Fibroblast of upper back skin (primary cell): ENCODE results near the gene FHOD3.

Experiments
- DNase-seq: peaks from one replicate; pipeline ENCODE4 v3.0.0-alpha.2; 2013

Gene FHOD3

DNA sequence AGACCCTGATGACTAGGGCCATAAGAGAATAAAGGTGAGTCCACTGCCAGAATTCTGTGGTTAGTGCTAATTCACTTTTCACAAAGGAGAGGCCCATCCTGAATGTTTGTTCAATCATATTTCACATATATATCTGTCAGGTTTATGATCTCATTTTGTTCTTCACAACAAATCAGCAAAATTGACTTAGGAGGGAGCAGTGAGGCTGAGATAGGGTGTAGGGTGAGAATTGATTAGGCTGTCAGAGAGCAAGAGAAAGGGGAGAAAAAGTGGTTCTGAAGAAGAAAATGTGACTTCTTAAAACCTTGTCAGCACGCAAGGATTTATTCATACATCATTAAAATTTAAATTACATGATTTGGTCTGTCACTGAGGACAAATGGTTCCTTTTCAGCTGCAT, 117.7 kb downstream of the FHOD3 start:
- DNase-seq: no peak

DNA sequence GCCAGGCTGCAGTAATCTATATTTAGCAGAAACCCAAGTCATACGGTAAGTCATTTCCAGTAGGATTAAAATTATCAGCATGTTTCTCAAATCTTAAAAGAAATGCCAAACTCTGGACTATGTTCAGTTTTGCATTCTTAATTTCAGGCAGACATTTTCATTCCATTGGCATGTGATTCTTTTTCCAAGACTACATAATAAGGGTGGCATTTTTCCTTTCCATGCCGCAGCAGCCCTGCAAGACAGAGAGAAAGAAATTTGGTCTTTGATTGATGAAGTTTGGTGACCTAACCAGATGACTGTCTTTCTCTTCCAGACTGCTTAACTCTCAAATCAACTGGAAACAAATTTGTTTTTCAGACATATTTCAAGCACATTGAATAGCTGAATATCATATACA, 118.1 kb downstream of the FHOD3 start:
- peak; percentile 38 for DNase-seq

DNA sequence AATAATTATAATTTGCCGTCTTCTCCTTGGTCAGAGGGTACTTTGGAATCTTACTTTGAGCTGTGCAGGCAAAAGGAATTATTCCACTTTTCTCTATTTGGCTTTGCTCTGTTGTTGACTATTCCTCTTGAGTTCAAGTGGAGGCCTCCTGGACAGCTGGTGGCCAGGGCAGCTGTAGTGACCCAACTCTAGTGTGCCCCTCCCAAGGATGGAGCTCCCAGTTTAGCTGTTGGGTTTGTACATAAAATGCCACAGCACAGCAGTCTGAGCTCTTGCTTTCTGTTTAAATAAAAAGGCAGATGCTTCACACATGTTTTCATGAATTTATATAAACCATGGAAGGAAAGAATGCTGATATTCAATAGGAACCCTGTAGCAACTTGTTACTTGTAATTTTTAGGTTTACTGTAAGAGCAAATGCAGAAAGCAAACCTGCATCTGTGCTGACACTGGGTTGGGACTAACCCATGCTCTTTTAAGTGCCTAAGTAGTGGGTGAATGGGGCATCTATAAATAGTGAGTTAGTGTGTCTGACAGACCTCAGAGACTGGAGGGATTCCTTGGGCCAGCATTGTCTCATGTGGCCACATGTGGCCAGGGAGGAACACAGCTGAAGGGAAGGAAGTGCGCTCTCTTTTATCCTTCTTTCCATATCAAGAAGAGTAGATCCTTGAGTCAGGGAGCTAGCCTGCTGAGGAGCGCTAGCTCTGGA, 121.8 kb downstream of the FHOD3 start:
- no peak for DNase-seq

DNA sequence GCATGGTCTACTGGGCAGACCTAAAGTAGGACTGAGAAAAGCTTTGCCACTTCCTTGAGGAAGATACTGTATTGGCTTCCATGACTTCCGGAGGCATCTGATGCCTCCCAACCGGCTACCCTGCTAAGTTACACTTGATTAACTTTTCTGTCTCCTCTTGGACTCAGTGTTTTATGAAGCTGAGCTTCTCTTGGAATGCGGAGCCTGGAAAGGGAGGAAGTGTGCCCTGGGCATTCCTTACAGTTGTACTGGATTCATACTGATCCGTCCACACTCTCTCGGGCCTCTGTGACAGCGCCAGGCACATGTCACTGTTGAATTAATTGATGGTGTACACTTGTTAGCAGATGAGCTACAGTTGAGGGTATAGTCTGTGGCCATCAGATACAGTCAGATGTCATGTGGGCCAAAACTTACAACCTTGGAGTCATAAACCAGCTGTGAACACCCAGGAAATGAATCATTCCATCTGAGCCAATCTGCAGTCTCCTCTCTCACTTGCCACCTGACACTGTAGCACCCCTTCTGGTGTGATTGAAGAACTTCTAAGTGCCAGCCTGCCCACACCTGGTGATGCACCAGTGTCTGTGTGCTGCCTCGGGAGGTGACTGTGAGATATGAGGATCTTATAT, 122.5 kb downstream of the FHOD3 start:
- peak; percentile 18 for DNase-seq

DNA sequence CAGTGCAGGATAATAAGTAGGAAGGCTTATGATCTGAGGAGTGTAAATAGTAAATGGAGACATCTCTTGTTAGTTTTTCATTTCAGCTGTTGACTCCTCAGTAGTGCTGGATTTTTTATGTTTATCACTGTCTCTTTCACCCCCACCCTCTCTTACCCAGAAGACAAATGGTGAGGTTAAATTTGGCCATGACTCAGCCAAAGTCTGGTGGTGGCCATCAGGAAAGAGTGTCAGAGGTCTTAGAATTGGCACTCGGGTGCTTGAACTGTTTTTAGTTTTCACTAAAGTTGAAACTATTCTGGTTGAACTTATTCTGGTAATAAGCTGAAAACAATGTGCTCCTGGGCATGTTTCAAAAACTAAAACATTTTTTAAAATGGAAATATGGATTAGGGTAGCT, 123.3 kb downstream of the FHOD3 start:
- peak; percentile 26 for DNase-seq

DNA sequence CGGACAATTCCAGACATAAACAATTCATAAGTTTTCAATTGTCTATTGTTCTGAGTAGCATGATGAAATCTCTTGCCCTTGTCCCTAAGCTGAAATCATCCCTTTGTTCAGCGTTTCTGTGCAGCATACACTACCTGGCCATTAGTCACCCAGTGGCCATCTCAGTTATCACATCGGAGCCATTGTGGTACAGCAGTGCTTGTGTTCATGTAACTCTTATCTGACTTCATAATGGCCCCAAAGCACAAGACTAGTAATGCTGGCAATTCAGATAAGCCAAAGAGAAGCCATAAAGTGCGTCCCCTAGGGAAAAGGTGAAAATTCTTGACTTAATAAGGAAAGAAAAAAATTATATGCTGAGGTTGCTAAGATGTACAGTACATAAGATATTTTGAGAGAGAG, 127.2 kb downstream of the FHOD3 start:
- DNase-seq: no peak

DNA sequence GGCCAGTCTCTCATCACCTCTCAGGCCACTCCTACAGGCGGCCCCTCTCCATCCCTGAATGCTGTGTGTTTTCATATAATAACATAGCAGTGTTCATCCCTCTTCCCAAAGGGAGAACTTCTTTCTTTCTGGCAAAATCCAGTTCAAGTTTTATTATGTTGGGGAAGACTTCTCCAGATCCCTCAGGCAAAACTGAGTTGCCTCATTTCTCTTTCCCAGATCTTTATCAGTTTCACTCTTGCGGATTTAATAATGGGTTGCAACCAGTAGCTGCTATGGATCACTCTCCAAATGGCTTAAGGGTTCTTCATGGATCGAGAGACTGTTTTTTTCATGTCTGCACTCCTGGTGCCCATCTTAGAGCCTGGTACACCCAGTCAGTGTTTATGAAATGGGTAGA, 129.9 kb downstream of the FHOD3 start:
- no peak for DNase-seq

DNA sequence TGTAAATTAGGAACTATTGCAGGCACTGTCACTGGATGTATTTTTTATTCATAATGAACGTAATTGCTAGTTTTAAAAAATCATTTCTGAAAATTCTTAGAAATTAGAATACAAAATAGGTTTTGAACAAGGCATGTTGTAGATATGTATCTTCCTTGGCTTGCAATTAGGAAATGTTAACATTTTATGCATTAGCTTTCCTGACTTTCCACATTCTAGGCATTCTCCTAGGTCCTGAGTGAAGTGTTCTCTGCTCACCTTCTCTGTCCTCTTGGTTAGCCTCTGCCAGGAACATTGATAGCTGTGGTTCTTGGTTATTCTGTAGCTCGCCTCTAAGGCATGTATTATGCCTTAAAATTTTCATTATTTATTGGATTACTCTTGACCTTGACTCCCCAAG, 130.3 kb downstream of the FHOD3 start:
- no peak for DNase-seq

DNA sequence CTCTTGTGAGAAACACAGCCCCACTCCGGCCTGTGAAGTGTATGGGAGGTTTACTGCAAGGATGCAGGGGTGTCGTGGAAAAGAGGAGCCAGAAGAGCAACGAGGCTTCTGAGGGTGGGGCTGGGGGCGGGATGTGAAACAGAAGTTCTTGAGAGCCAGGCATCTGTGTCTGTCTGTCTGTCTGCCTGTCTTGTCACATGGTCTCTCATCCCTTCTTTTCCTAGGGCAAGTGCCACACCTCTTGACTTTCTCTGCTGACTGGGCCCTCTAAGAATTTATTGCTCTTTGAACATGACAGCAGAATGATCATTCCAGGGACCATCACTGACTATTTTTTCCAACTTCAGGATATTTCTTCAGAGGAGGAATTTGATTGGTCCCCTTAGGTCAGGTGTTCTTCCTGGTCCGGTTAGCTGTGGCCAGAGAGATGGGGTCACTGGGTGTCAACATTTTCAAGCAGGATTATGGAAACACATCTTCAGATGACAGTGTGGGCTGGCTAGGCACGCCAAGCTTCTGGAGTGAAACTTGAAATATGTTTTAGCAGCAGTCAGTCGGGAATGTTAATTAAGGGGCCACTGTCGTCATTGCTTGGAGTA, 131.0 kb downstream of the FHOD3 start:
- no peak for DNase-seq

DNA sequence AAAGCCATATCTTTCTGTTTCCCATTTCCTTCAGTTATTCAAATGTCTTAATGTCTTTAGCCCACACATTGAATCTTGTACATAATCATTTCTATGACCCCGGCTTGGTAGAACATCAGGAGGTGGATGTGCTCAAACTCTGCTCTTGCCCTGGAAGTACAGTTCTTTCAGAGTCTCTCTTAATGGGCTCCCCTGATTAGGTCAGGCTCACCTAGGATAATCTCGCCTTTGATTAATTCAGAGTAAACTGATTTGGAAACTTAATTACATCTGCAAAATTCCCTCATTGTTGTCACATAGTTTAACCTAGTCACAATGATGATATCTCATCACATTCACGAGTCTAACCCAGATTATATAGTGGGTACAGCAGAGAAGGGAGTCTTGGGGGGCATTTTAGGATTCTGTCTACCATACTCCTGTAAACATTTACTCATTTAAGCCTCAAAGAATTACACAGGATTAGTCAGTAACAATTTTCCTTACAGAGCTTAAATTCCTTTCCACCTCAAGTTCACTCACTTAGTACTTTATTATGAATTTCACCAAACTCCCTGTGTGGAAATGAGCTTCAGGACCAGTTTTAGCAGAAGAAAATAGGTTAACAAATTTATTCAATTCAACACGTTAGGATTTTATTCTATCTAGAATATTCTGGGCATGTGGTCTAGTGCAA, 135.5 kb downstream of the FHOD3 start:
- no peak for DNase-seq

DNA sequence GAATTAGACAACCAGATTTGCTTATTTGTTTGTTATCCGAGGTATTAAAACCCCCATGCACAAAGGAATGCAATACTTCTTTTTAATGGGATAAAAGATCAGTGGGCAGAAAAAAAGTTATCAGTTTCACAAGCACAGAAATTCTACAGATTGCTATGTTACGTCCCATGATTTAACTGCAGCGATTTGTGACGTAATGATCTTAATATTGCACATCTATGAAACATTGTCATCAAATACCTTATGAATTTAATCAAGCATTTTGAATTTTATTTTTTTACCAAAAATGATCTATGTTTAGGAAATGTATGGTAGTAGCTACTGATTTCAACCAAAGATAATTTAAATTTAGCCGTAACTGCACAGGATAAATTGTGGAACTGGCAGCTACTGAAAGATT, 138.9 kb downstream of the FHOD3 start:
- DNase-seq: no peak

DNA sequence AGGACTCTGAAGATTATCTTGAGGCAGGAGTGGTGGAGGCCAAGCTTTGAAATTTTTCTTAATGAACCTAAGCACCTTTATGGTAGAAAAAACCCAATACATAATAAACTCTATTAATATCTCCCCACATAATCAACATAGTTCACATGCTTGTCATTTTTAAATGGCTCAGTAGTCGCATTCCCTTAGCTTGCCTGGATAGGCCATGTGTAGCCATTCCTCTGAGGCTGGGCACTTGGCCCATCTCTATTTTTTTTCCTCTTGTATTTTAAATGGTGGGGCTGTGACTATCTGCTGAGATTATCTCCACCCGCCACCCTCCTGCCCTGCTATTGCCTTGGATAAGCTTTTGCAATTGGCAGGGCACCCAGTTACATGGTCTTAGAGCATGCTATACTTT, 143.1 kb downstream of the FHOD3 start:
- DNase-seq: peak; percentile 87

DNA sequence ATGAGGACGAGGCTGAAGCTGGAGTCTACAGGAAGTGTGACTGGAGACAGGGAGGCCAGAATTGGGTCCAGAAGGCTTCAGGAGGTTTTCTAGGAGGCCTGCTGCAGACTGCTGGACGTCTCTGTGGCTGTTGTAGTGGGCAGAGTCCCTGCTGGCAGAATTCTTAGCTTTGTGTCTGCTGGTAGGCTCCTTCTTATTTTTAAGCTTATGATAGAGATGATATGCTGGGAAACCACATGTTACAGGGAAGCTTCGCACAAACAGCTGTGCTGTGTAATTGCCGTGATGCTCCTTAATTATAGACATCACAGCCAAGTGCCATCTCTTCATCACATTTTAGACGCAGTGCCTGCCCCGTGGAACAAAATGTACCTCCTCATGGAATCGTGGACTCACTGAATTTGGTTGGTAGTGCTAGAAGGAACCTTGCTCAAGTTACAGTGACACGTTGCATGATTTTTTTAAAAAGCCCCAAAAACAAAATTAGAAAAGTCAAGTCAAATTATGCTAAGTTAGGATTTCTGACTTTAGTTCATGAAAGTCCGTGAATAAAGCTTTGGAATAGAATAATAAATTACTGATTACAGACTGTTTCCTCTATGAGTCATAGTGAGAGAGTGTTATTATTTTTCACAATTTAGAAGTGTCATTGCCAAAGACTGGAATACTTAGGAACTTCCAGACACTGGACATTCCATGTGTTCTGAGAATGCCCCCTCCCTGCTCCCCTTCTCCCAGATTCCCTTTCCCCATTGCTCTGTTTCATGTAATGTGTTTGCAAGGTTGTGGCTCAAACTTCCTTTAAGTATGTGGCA, 144.1 kb downstream of the FHOD3 start:
- peak; percentile 93 for DNase-seq

DNA sequence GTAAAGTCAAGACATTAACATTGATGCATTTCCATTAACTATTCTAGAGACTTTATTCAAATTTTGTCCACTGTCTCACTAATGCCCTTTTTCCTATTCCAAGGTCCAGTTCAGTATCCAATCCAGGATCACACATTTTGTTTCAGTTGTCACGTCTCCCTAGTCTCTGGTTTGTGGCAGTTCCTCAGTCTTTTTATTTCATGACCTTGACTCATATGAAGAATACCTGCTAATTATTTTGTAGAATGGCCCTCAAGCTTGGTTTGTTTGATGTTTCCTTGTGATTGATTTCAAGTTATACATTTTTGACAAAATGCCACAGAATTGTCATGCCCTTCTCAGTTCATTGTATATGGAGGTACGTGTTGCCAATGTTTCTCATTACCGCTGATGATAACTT, 145.2 kb downstream of the FHOD3 start:
- no peak for DNase-seq

DNA sequence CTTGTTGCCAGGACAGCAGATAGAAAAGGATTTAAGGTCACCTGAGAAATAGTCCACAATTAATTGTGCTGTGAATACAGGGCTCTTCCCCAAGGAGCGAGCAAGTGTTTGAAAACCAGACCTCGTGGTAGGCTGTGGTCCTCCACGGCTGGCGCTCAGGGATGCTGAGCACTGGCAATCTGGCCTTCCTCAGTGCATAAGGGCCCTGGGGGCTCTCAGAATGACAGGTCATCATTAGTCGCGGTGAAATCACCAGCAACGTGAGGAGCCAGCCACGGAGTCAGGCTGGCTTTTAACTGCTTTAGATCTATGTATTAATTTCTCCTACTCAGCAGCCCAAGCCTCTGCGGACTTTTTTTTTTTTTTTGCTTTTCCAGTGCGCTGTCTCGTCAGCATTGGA, 148.5 kb downstream of the FHOD3 start:
- peak; percentile 31 for DNase-seq

DNA sequence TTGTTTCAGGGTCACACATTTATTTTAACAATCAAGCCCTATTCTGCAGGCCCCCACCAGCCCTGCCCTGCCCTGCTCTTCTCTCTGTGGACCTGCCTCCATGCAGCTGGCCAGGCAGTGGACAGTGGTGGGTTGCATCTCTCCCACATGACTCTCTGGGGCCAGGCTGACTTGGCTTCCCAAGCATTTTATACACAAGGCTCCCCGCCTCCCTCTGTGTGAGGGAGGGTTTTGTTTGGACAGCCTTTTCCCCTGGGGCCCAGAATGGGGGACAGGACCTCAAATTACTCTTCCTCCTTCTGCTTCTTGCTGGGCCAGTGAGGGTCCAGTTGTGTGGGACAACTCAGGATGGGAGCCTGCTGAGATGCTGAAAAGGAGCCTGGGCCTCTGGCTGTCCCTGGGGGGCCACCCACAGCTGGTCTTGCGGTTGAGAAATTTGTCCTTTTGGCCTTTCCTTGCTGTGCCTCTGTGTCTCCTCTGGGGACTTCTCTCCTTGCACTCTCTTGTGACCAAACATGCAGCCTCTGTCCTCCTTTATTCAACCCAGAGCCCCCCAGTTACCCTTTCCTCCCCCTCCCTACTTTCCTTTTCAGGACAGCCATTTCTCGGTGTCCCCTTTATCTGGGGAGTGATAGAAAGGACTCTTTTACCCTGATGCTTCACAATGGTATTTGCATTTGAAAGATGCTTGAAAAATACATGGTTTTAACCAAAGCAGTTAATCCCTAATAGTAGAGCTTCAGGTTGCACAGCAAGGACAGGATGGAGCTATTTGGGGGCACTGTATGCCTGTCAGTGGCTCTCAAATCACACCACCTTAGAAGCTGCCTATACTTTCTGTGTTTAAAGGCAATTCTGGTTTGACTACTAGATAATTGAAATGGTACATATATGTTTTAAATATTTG, 151.1 kb downstream of the FHOD3 start:
- no peak for DNase-seq

DNA sequence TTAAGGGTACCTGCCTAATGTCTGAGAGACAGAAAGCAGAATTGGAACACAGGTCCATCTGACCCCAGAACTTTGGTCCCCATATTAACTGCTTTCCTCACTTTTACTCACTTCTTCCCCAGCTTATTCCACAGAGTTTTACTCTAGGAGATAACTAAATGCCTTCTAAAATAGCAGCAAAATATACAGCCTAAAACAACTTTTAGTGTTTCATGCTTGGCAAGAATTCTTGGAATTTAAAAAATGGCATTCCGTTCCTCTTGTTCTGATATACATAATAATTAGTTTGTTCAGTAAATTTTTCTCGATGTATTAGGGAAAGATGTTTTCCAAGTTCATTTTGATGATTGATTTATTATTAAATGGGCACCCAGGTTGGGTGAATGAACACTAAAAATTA, 151.9 kb downstream of the FHOD3 start:
- DNase-seq: no peak

DNA sequence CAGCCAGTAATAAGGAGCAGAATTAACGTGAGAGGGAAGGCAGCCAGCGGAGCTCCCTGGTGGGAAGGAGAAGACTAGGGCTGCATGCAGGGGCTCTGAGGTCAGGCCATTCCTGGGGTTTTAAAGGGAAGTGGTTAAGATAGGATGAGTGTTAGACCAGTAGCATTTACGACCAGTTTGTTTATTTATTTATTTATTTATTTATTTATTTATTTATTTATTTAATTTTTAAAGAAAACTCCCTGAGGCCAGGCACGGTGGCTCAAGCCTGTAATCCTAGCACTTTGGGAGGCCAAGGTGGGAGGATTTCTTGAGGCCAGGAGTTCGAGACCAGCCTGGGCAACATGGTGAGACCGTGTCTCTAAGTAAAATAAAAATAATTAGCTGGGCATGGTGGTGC, 152.8 kb downstream of the FHOD3 start:
- DNase-seq: no peak

DNA sequence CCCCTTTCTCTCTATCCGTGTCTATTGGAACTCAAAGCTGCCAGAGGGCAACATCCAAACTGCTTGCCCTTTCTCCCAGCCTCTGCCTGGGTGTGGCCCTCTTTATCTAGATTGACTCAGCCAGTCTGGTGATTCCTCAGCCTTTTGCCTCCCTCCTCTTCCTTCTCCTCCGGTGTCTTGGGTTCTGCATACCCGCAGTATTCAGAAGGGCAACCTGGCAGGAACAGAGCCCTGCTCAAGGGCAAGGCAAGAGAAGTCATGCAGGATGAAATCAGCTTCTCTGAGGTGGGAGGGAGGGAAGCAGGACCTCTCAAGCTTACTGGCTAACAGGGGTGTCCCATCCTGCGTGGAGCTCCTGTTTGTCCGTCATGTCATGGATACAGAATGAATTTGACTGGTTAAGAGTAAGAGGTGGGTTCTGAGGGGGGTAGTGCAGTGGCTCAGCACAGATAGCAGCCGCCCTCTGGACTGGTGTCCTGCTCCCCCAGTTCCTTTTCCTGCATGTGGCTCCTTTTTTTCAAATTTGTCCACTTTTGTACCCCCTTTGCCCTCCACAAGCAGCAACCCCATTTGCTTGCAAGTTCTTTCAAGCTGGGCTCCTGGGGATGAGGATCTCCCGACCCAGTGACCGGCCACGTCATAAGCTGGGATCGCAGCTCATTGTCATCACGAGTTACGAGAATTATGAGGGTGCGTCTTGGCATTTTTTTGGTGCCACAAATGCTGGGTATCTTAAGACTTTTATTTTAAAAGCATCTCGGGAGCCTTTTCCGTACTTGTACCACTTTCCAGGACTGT, 154.1 kb downstream of the FHOD3 start:
- DNase-seq: no peak

DNA sequence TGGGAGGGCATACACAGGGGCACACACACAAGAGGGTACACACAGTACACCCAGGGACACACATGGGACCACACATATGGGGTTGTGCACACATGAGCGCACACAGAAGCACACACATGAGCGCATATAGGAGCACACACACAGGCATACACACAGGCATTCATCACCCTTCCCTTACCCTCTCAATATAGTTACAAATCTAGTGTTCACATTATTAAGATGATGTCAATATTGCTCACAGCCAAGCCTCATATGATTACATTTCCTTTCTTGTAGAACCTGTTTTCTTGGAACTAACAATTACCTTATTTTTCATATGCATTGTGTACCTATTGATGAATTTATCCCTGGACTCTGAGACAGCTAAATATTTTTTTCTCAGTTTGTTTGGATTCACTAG, 156.7 kb downstream of the FHOD3 start:
- no peak for DNase-seq

DNA sequence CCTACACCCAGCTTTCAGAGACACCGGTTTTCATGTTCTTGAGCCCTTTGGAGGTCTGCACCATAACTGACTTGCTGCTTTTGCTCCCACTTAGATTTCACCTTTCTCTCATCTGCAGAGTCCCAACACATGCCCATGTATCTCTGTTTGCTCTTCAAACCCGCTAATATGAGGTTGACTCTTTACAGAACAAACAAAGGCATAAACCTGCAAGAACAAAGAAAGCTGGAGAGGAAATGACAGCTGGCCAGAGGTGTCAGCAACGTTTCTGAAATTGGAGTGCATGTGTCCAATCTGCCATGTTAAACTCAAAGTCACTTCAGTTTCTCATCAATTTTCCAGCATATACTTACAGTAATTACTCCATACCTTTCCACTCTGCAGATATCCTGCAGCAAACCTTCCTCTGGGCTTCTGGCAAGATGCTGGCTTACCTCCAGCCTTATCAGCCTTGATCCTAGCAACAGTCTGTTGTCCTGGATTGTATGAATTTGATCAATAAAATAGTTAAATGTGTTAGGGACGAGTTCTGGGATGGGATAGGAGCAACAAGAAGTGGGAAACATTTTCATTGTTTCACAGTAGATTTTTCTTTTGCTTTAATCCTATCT, 157.4 kb downstream of the FHOD3 start:
- DNase-seq: no peak
